A549 (cell line): ENCODE measurements around the gene DAD1. TPM values are rescaled to one million over a fixed set of nuclear protein-coding genes. Genes with fewer than 3 reads are reported as not detected.

Experiments
- ATAC-seq, 2 experiments: fragments of 200-7000 bp in 1 of 2; fragments of >200 bp in 1 of 2; cut with Nextera tagmentation in 1 of 2; cut with Tn5 transposase in 1 of 2; 3 replicates each; pipeline versions ENCODE4 v1.8.0 to v1.9.1; 2018 to 2020; ENCODE audit warnings: mild to moderate bottlenecking in 1 of 2, moderate library complexity in 1 of 2
- CTCF ChIA-PET: fragments of 300-600 bp; sonication (Branson Sonifier 250); formaldehyde crosslinking; extraction: SDS; loops from one replicate; lab custom pipeline; 2021; ENCODE audit warnings: antibody characterized with exemption, inconsistent platforms; lab: Yijun Ruan, JAX
- POLR2A ChIA-PET: fragments of 350-600 bp; formaldehyde crosslinking; extraction: SDS; loops from one replicate; lab custom pipeline; 2021; ENCODE audit warnings: antibody characterized with exemption, inconsistent platforms; lab: Yijun Ruan, JAX
- DNase-seq, 2 experiments: peaks; one replicate each; pipeline versions ENCODE4 v3.0.0 to v3.0.0-alpha.2; 2011 to 2016; ENCODE audit warnings: low read depth in 1 of 2, low spot score in 1 of 2
- FAIRE-seq: peaks from 2 replicates; lab custom pipeline; 2011; peaks lifted over from hg19 to GRCh38; lab: Jason Lieb, UNC
- H3K27ac ChIP-seq, 2 experiments: fragments of >200 bp; sonication (Bioruptor Twin); formaldehyde crosslinking; 3 replicates each; pipeline ENCODE4 v1.5.1; 2016 to 2017
- H3K4me1 ChIP-seq: fragments of >200 bp; sonication (Bioruptor Twin); formaldehyde crosslinking; 3 replicates; pipeline ENCODE4 v1.6.1; 2016
- H3K4me2 ChIP-seq: fragments of >200 bp; sonication (Bioruptor Twin); formaldehyde crosslinking; 3 replicates; pipeline ENCODE4 v1.6.1; 2016
- H3K4me3 ChIP-seq: fragments of >200 bp; sonication (Bioruptor Twin); formaldehyde crosslinking; 3 replicates; pipeline ENCODE4 v1.5.1; 2016
- H3K9me3 ChIP-seq: fragments of >200 bp; sonication (Bioruptor Twin); formaldehyde crosslinking; 3 replicates; pipeline ENCODE4 v1.6.1; 2016
- CBX8 ChIP-seq: fragments of 200-600 bp; sonication (generic); IDR thresholded peaks from 2 replicates; pipeline ENCODE4 v1.6.1; 2016
- CEBPB ChIP-seq, 2 experiments: fragments of >200 bp in 1 of 2; sonication (Bioruptor Twin) in 1 of 2; formaldehyde crosslinking in 1 of 2; IDR thresholded peaks; 2 replicates each; pipeline ENCODE4 v1.6.1; 2012 to 2016
- CTCF ChIP-seq: fragments of >200 bp; sonication (Bioruptor Twin); formaldehyde crosslinking; IDR thresholded peaks from 3 replicates; pipeline ENCODE4 v1.5.1; 2016
- EP300 ChIP-seq, 2 experiments: fragments of >200 bp; sonication (Bioruptor Twin); formaldehyde crosslinking; IDR thresholded peaks; 2 replicates in 1 of 2; 3 replicates in 1 of 2; pipeline ENCODE4 v1.6.1; 2016 to 2017
- FOSB ChIP-seq: fragments of 250-450 bp; sonication (Bioruptor Pico); IDR thresholded peaks from 2 replicates; pipeline ENCODE4 v1.5.0; 2020; ENCODE audit warnings: mild to moderate bottlenecking, moderate library complexity
- FOXS1 ChIP-seq: fragments of 250-450 bp; sonication (Bioruptor Pico); IDR thresholded peaks from 2 replicates; pipeline ENCODE4 v1.5.0; 2020; ENCODE audit warnings: mild to moderate bottlenecking, moderate library complexity
- HDAC2 ChIP-seq: fragments of 200-600 bp; sonication (generic); IDR thresholded peaks from 2 replicates; pipeline ENCODE4 v1.6.1; 2016
- HMGXB4 ChIP-seq: fragments of 250-450 bp; sonication (Bioruptor Pico); IDR thresholded peaks from 2 replicates; pipeline ENCODE4 v1.5.0; 2021; ENCODE audit warnings: mild to moderate bottlenecking, moderate library complexity, borderline replicate concordance
- HOXB5 ChIP-seq: fragments of 250-450 bp; sonication (Bioruptor Pico); IDR thresholded peaks from 2 replicates; pipeline ENCODE4 v1.5.0; 2020; ENCODE audit warnings: mild to moderate bottlenecking, moderate library complexity
- JUN ChIP-seq, 2 experiments: fragments of >200 bp; sonication (Bioruptor Twin); formaldehyde crosslinking; IDR thresholded peaks; 2 replicates in 1 of 2; 3 replicates in 1 of 2; pipeline ENCODE4 v1.6.1; 2016 to 2017
- JUNB ChIP-seq: fragments of >200 bp; sonication (Bioruptor Twin); formaldehyde crosslinking; IDR thresholded peaks from 2 replicates; pipeline ENCODE4 v1.6.1; 2016
- MAZ ChIP-seq: fragments of 150-350 bp; IDR thresholded peaks from 2 replicates; pipeline ENCODE4 v1.6.1; 2014; ENCODE audit warnings: antibody characterized with exemption, low read depth, low read length, borderline replicate concordance
- MYC ChIP-seq: IDR thresholded peaks from 2 replicates; pipeline ENCODE4 v1.6.1; 2012; ENCODE audit warnings: mild to moderate bottlenecking, inconsistent platforms, low read length, improper control_type of control experiment, borderline replicate concordance
- NPAS2 ChIP-seq: fragments of 250-450 bp; sonication (Bioruptor Pico); IDR thresholded peaks from 2 replicates; pipeline ENCODE4 v1.8.0; 2022; ENCODE audit warnings: mild to moderate bottlenecking, moderate library complexity, borderline replicate concordance
- POLR2A ChIP-seq: IDR thresholded peaks from 2 replicates; pipeline ENCODE4 v1.6.1; 2012; ENCODE audit warnings: mild to moderate bottlenecking, low read length
- RAD21 ChIP-seq, 2 experiments: fragments of >200 bp in 1 of 2; sonication (Bioruptor Twin) in 1 of 2; formaldehyde crosslinking in 1 of 2; IDR thresholded peaks in 1 of 2; conservative IDR thresholded peaks in 1 of 2; 2 replicates in 1 of 2; 3 replicates in 1 of 2; pipeline ENCODE4 v1.6.1; 2012 to 2018; ENCODE audit warnings: inconsistent platforms in 1 of 2
- SMC3 ChIP-seq: fragments of >200 bp; sonication (Bioruptor Twin); formaldehyde crosslinking; IDR thresholded peaks from 3 replicates; pipeline ENCODE4 v1.6.1; 2018; ENCODE audit warnings: inconsistent platforms
- TP53 ChIP-seq: fragments of 250-450 bp; sonication (Bioruptor Pico); IDR thresholded peaks from 2 replicates; pipeline ENCODE4 v1.5.0; 2021; ENCODE audit warnings: mild to moderate bottlenecking, moderate library complexity
- USF2 ChIP-seq: fragments of 450-650 bp; IDR thresholded peaks from 2 replicates; pipeline ENCODE4 v1.6.1; 2014; ENCODE audit warnings: antibody characterized with exemption
- WGBS: methylation state at CpG from one replicate; pipeline ENCODE4 v1.1.6; 2017; ENCODE audit errors: missing lambda C conversion rate; 5-methylcytosine and 5-hydroxymethylcytosine counted together
- polyA plus RNA-seq, 4 experiments: library from polyadenylated mRNA; depleted of rRNA in 3 of 4; stranded (reverse); fragments of >200 nt; fragmentation: RNase III in 1 of 4; extraction: RNeasy Plus Mini Kit Qiagen cat#74134 plus additional on column Dnase treatment in 1 of 4; gene quantifications; 2 replicates in 3 of 4; 3 replicates in 1 of 4; pipeline ENCODE4 v1.2.3, GENCODE V29; 2011 to 2017
- TF ChIP-seq, protein P1 (sequence below): IDR thresholded peaks from 2 replicates; pipeline ENCODE4 v1.6.1; 2012
- TF ChIP-seq, protein P2 (sequence below): fragments of >200 bp; sonication (Bioruptor Twin); formaldehyde crosslinking; IDR thresholded peaks from 2 replicates; pipeline ENCODE4 v1.6.1; 2016
- TF ChIP-seq, protein P3 (sequence below): IDR thresholded peaks from 2 replicates; pipeline ENCODE4 v1.6.1; 2012

DAD1 gene
- polyA plus RNA-seq, 2 of the 4 experiments (the other 2 are of a cell fraction): 317 to 474 TPM

DNA sequence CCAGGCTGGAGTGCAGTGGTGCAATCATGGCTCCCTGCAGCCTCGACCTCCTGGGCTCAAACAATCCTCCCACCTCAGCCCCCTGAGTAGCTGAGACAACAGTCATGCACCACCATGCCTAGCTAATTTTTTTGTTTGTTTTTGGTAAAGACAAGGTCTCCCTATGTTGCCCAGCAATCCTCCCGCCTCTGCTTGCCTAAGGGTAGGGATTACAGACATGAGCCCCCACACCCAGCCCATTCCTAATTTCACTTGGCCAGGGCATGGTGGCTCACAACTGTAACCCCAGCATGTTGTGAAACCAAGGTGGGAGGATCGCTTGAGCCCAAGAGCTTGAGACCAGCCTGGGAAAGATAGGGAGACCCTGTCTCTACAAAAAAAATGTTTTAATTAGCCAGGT is 9.1 kb downstream of the DAD1 start (continued):
- no peak for TF ChIP-seq HMGXB4 (CRISPR knock-in tag)
- TF ChIP-seq MYC: no peak
- TF ChIP-seq, all 56 proteins: peak for 0

GRCh38 chr14:22579236-22579635 is 9.8 kb downstream of the DAD1 start:
- ChIA-PET POLR2A (no interaction called here), CTCF (interaction anchor here (1.1 to 2.3 kb wide), 6 partner anchors 10 to 274 kb away, joined by 3 to 12 read pairs (median 5); partner anchors contain the start of gene DAD1)
- DNase-seq (no peak), ATAC-seq (no peak), FAIRE-seq (no peak)
- TF ChIP-seq NPAS2 (CRISPR knock-in tag) (no peak), CEBPB (IDR thresholded peaks at IDR 0.05) (no peak), HOXB5 (CRISPR knock-in tag) (no peak), POLR2A (no peak), FOSB (no peak), MAZ (no peak), JUNB (no peak), HDAC2 (no peak)
- TF ChIP-seq, protein P1, sequence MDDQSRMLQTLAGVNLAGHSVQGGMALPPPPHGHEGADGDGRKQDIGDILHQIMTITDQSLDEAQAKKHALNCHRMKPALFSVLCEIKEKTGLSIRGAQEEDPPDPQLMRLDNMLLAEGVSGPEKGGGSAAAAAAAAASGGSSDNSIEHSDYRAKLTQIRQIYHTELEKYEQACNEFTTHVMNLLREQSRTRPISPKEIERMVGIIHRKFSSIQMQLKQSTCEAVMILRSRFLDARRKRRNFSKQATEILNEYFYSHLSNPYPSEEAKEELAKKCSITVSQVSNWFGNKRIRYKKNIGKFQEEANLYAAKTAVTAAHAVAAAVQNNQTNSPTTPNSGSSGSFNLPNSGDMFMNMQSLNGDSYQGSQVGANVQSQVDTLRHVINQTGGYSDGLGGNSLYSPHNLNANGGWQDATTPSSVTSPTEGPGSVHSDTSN: no peak
- Histone ChIP-seq H3K4me2 (no peak overlapping the region), H3K4me3 (no peak overlapping the region), H3K27ac (no peak overlapping the region), H3K9me3 (no peaks in the 10 kb centered on the region), H3K4me1 (peaks cover 11% of the 10 kb centered on the region; the same call in 1 of the 3 replicates)
- WGBS: 94% methylated on average over 2 of the region's 2 CpGs

DNA sequence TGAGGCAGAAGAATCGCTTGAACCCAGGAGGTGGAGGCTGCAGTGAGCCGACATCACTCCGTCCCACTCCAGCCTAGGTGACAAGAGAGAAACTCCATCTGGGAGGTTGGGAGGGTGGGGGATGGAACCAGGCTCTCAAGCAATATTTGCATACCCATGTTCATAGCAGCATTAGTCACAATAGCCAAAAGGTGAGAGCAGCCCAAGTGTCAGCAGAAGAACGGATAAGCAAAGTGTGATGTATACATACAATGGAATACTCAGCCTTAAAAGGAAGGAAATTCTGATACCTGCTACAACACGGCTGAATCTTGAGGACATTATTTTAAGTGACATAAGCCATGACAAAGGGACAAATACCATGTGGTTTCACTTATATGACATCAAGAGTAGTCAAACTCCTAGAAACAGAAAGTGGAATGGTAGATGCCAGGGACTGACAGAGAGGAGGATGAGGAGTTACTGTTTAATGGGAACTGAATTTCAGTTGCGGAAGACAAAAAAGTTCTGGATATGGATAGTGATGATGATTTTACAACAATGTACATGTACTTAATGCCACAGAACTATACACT is 11.6 kb downstream of the DAD1 start:
- DNase-seq (no peak), ATAC-seq (no peak), FAIRE-seq (no peak)
- ChIA-PET CTCF (interaction anchor here (1.0 kb wide), 1 partner anchor 74 kb away, joined by 3 read pairs; no protein-coding TSS in a partner anchor), POLR2A (no interaction called here)
- Histone ChIP-seq H3K27ac (no peak overlapping the region), H3K4me1 (peaks cover 24% of the 10 kb centered on the region), H3K9me3 (no peaks in the 10 kb centered on the region), H3K4me2 (no peak overlapping the region), H3K4me3 (no peak overlapping the region)
- TF ChIP-seq RAD21 (conservative IDR thresholded peaks at IDR 0.05 in 1 of 2, IDR thresholded peaks at IDR 0.05 in 1 of 2) (no peak), TP53 (no peak), HDAC2 (no peak), USF2 (no peak), MYC (no peak), JUN (IDR thresholded peaks at IDR 0.05) (no peak), FOXS1 (no peak), HMGXB4 (CRISPR knock-in tag) (no peak), CBX8 (no peak), SMC3 (no peak), EP300 (IDR thresholded peaks at IDR 0.05) (no peak), CTCF (no peak)
- TF ChIP-seq, protein P2, sequence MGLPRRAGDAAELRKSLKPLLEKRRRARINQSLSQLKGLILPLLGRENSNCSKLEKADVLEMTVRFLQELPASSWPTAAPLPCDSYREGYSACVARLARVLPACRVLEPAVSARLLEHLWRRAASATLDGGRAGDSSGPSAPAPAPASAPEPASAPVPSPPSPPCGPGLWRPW: no peak
- TF ChIP-seq, protein P3, sequence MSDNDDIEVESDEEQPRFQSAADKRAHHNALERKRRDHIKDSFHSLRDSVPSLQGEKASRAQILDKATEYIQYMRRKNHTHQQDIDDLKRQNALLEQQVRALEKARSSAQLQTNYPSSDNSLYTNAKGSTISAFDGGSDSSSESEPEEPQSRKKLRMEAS: no peak
- WGBS: 80% methylated on average over 6 of the region's 6 CpGs
